Neural progenitor cell (in vitro differentiated cells): ENCODE data around the gene CAPN10.

ENCODE experiments used
- EZH2 ChIP-seq: fragments of 200-600 bp; sonication (generic); IDR thresholded peaks from 2 replicates; pipeline ENCODE4 v1.6.1; 2017; ENCODE audit warnings: antibody characterized with exemption, mild to moderate bottlenecking, moderate library complexity
- EZH2phosphoT487 ChIP-seq: fragments of 200-600 bp; sonication (generic); IDR thresholded peaks from 2 replicates; pipeline ENCODE4 v1.6.1; 2017; ENCODE audit warnings: antibody characterized with exemption
- TF ChIP-seq, protein P1 (sequence below): fragments of 200-600 bp; sonication (generic); IDR thresholded peaks from 2 replicates; pipeline ENCODE4 v1.5.1; 2017; ENCODE audit warnings: antibody characterized with exemption, mild to moderate bottlenecking

DNA sequence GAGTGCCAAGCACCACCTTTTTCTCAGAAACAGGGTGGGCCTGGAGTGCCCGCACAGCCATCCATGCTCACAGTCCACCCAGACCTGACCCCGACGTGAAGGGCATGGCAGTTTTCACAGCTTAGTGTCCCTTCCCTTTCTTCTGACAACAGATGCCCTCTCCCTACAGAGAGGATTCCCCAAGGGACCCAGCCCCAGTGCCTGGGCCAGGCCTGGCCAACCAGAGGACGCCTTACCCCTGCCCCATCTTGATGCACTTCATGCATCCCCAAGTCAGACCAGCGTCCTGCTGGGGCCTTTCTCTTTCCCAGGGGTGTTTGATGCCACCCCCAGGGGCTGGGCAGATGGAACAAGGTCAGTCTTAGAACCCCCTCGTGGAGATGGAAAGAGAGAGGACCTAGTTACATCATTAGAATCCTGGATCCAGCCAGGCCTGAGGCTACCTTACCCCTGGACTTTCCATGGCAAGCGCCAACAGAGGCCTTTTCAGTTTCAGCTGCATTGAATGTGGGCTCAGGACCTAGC, 32.5 kb upstream of the CAPN10 start:
- TF ChIP-seq, protein P1, sequence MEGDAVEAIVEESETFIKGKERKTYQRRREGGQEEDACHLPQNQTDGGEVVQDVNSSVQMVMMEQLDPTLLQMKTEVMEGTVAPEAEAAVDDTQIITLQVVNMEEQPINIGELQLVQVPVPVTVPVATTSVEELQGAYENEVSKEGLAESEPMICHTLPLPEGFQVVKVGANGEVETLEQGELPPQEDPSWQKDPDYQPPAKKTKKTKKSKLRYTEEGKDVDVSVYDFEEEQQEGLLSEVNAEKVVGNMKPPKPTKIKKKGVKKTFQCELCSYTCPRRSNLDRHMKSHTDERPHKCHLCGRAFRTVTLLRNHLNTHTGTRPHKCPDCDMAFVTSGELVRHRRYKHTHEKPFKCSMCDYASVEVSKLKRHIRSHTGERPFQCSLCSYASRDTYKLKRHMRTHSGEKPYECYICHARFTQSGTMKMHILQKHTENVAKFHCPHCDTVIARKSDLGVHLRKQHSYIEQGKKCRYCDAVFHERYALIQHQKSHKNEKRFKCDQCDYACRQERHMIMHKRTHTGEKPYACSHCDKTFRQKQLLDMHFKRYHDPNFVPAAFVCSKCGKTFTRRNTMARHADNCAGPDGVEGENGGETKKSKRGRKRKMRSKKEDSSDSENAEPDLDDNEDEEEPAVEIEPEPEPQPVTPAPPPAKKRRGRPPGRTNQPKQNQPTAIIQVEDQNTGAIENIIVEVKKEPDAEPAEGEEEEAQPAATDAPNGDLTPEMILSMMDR, result no peak
- TF ChIP-seq EZH2phosphoT487 (no peak), EZH2 (no peak)
